Suppressor macrophage (primary cell): ENCODE measurements around the gene DISP2.

Source experiments
- DNase-seq, 4 experiments: peaks; one replicate each; pipeline ENCODE4 v3.0.0-alpha.2; 2020 to 2022

Gene DISP2

DNA sequence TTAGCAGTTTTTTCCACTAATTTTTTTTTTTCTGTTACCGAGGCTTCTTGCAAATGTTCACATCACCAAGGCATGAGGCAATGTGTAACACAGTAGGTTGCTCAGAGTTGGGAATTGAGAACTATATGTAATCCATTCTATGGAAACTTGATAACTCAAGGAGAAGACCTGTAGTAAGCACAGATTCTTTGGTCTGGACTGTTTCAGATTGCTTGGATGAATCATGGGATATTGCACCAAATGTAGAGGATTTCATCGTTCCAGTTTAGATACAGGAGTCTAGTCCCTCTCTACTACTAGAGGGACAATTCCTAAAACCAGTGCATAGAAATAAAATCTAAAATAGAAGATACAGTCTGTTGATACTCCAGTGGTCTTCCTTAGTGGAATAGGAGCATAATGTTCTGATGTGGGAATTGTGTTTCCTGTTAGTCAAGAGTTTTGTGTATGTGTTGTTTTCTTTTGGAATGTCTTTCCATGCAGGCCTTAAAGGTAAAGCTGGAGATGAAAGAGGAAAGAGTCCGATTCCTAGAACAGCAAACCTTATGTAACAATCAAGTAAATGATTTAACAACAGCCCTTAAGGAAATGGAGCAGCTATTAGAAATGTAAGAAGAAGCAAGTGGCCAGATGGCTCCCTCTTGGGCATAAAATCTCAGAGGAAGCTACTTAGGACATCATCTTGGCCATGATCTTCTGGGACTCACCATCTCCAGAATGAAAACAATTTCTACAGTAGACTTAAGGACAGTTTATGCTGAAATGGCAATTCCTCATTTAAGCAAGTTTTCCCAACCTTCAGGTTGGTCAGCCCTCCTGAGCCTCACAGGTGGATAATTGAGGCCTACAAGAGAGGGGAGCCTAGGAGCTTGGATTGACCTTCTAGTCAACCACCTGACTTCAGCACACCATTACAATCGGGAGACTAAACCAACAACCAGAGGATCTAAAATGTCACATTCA, 35.2 kb downstream of the DISP2 start:
- DNase-seq = no peak

DNA sequence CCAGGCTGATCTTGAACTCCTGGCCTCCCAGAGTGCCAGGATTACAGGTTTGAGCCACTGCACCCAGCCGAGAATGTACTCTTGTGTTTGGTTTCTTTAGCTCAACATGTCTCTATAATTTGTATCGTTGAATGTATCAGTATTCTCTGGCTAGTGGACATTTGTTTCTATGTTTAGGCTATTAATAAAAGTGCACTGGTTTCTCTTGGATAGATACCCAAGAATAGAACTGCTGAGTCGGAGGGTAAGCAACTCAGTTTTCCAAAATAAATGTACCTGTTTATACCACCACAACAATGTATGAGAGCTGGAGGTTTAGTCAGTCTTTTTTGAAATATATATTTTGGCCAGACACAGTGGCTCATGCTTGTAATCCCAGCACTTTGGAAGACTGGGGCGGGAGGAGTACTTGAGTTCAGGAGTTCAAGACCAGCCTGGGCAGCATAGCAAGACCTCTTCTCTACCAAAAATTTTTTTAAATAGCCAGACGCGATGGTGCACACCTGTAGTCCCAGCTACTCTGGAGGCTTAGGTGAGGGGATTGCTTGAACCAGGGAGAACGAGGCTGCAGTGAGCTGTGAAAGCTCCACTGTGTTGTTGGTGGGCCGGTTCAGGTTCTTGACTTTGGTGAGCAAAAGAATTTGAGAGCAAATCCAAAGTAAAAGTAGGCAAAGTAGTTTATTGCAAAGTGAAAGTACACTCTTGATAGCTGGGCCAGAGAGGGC, 39.8 kb downstream of the DISP2 start:
- DNase-seq = no peak

DNA sequence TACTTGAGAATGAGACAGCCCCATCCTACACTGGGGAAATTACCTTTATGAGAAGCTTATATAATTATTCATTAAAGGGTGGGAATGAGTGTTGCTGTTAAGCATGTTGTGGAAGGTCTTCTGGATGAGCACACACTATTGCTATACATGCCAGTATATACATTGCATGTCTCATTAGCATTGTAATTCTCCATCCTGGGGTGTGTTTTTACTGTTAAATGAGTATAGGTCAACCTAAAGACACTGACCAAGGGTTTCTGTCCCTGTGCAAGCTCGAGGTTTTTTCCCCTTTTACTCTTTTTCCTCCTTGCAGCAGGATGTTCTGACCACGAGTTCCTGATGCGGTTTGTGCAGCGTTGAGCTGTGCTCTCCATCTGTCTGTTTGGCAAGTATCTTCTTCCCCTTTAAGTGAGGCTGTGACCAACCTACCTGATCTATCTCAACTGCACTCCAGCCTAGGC, 40.4 kb downstream of the DISP2 start:
- peak; percentile 78 to 90 (median 87) for DNase-seq

DNA sequence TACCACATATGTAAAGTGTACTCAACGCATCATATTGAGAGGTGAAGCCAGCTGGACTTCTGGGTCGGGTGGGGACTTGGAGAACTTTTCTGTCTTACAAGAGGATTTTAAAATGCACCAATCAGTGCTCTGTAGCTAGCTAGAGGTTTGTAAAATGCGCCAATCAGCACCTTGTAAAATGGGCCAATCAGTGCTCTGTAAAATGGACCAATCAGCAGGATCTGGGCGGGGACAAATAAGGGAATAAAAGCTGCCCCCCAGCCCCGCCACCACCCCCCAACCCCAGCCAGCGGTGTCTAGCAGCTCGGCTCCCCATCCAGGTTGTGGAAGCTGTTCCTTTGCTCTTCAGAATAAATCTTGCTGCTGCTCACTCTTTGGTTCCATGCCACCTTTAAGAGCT, 41.4 kb downstream of the DISP2 start:
- no peak for DNase-seq

DNA sequence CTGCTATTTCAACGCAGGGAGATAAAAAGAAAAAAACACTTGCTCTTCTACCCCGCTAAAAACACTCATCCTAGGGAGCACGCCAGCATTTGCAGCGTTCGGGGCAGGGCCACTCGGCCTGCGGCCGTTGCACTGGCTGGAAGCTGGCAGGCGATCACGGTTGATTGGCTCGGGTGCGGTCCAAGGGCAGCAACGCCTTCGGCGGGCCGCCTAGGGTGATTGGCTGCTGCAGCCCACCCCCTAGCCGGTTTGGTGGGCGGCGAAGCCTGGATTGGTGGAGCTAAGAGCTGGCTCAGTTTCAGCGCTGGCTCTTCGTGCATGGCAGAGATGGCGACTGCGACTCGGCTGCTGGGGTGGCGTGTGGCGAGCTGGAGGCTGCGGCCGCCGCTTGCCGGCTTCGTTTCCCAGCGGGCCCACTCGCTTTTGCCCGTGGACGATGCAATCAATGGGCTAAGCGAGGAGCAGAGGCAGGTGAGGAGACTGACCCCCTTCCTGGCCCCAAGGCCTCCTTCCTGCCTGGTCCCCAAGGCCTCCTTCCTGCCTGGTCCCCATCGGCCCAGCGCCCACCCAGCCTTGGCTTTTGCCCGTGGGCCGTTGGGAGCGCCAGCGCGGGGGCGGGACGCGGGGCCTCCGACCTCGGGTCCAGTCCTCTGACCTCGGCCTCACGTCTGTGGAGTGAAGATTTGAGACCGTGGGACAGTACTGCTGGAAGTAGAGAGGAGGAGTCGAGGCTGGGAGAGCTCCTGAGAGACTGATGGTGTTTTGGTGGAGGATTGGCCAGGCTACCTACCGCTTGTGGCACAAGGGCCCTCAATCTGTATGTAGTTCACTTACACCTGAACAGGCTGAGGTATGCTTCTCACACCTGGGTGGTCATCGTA, 47.7 kb downstream of the DISP2 start, which contains the start of gene IVD:
Gene IVD, plus strand, starts transcription at position 295 of the 881 bp plus-strand sequence. Its CDS starts 33 bp downstream, at position 328.
- peak; percentile 96 to 98 (median 97) for DNase-seq

DNA sequence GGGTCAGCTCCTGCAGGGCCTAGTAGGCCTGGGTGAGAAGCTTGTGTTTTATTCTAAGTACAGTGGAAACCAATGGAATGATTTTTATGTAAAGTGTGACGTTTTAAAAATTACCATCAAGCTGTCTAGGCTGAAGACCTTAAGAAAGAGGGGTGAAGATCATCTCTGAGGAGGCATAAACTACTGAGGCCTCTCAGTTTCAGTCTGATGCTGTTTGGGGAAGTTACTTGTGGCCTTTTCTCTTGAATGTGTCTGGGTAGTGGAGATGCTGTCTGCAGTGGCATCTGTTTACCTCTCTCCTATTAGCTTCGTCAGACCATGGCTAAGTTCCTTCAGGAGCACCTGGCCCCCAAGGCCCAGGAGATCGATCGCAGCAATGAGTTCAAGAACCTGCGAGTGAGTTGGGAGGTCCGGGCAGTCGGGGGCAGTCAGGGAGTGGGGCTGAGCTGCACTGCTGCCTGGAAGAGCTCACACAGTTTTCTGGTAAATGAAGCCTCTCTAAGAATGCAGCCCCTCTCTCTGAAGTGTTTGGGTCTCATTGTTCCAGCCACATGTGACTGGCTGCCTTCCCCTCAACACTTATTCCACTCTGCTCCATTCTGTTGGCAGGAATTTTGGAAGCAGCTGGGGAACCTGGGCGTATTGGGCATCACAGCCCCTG, 49.4 kb downstream of the DISP2 start:
- DNase-seq = peak in 2 of 4 experiments; percentile 26 to 43

DNA sequence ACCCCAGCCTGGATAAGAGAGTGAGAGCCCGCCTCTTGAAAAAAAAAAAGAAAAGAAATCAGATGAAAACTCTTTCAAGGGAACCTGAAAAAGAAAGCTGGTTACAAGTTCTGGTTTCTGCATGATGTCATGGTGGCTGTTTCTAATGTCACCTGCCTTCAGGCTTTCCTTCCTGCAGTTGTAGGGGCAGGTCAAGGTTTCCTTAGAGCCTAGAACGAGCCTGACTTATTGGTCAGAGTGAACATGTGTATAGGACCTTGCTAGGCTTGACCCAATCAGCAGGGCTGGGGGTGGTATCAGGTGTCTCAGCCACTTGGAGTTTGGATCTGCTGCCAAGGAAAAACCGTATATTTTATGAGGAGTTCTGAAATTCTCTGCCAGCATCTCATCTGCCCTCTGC, 51.3 kb downstream of the DISP2 start:
- DNase-seq = no peak

DNA sequence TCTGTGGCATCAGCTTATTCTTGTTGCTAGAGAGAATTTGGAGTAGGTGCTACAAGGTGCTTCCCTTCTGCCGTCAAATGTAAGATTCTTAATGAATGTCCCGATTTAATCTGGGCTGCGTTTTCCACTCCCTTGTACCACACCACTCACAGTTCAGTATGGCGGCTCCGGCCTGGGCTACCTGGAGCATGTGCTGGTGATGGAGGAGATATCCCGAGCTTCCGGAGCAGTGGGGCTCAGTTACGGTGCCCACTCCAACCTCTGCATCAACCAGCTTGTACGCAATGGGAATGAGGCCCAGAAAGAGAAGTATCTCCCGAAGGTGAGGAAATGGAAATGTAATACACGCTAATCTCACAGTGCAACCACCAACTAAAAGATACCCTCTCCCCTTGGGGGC, 52.5 kb downstream of the DISP2 start:
- no peak for DNase-seq

DNA sequence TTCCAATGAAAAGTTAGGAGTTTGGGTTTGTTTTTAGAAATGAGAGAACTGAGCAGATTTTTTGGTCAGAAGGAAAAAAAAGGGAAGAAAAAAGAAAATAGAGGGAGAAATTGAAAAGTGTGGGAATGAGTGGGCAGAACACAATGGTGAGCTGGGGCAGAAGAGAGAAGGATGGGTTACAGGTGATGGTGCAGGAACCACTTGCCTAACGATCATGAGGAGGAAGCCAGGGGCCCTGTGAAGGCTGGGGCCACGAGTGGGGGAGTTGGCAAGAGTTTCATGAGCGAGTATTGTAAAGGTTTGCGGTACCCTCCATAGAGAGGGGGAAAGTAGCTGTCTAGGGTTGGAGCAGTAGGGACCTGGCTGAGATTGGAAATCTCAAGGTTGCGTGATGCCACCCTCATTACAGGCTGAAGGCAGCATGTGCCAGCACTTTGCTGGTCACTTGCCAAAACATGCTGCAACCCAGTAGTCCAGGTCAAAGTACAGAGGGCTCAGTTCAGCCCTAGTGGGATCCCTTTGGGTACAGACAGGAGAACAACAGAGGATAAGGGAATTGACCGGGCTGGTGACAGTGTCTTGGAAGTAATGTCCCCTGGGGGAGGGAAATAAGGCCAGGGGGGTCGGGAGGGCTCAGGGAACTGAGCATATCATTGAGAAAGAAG, 54.2 kb downstream of the DISP2 start:
- DNase-seq = no peak

DNA sequence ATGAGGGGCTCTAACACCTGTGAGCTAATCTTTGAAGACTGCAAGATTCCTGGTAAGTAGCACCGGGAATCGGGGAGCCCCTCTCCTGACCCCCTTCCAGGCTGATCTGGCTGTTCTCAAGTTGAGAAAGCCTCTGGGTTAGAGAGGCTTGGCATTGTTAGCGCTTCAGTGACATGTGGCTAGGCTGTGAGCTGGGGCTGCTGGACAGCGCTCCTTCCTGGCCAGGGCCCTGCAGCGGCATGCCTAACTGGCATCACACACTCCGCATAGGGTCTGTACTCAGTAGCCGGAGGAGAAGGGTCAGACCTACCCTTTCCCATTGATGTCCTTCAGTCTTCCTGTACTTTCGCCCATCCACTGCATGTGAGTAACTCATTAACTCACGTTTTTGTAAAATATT, 55.0 kb downstream of the DISP2 start:
- no peak for DNase-seq

DNA sequence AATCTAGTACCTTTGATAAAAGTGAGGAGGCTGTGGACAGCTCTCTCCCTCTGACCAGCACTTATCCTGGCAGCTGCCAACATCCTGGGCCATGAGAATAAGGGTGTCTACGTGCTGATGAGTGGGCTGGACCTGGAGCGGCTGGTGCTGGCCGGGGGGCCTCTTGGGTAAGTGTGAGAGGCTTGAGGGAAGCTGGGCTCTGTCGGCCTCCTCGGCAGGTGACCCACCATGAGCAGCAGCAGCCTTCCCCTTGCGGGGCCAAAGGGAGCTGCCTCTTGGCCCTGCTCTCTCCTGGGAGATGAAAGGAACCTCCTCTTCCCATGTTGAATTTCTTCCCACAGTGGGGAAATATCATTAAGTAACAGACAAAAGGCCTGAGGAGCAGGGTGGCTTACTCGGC, 56.8 kb downstream of the DISP2 start:
- DNase-seq = no peak

DNA sequence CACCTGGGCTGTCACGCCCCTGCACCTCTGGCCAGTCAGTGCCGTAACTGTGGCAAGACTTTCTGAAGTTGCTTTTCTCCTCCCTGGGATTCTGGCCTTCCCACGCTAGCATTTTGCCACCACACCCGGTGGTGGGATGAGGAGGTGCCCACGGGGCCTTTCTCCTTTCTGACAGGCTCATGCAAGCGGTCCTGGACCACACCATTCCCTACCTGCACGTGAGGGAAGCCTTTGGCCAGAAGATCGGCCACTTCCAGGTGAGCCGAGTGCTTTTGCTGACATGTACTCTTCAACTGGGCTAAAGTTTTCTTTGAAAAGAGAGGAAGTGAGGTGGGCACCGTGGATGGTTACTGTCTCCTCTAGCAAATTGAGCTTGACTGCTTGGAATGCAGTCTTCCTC, 57.2 kb downstream of the DISP2 start:
- no peak for DNase-seq

DNA sequence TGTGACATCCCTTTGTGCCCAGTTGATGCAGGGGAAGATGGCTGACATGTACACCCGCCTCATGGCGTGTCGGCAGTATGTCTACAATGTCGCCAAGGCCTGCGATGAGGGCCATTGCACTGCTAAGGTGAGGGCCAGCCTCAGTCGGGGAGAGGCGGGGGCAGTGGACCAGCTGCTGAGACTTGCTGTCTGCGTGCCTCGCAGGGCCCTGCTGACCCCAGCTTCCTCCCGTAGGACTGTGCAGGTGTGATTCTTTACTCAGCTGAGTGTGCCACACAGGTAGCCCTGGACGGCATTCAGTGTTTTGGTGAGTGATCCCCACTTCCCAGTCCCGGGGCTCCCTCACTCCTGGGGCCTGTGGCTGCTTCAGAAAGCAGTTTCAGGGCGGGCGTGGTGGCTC, 58.0 kb downstream of the DISP2 start:
- no peak for DNase-seq

DNA sequence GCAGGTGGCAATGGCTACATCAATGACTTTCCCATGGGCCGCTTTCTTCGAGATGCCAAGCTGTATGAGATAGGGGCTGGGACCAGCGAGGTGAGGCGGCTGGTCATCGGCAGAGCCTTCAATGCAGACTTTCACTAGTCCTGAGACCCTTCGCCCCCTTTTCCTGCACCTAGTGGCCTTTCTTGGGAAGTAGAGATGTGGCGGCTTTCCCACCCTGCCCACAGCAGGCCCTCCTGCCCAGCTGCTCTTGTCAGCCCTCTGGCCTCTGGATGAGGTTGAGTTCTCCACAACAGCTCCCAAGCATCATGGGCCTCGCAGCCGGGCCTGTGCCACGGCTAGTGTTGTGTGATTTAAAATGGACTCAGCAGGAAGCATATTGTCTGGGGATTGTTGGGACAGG, 60.1 kb downstream of the DISP2 start:
- no peak for DNase-seq

DNA sequence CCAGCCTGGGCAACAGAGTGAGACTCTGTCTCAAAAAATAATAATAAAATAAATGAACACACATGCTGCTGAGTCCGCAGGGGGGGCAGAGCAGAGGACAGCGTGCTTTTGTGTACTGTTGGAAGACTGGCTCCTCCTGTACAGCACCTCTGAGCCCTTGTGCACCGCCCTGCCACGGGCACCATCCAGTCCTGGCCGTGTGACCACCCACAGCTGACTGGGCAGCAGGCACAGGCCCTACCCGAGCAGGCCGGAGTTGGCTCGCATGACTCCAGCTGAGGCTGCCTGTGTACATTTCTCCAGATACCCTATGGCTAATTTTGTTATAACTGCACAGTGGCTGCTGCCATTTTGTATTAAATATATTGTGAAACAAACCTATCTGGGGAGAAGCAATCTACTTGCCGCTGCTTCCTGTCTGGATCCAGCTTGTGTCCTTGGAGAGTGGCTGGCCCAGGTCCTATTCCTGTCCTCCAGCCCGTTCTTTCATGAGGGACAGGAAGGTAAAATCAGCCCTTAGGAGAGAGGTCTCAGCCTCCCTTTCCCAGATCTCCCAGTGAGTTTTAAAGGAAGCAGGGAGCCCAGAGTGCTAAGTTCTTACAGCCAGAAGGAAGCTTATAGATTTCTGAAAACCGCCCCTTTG, 62.2 kb downstream of the DISP2 start:
- DNase-seq = no peak

DNA sequence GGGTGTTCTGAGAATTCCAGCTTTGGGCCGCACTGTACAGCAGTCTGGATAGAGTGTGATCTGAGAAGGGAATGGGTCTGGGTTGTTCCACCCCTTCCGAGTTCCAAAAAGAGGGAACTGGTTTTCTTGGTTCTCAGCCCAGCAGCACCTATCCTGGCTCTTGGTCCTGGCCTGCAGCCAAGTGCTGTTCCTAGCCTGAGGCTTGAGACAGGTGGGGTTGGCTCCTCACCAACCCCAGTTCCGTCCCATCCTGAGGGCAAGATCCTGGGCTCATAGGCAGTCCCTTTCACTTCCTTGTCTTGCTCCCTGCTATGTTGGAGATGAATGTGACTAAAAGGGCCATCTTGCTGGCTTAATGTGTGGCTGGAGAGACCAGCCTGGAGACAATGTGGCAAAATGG, 62.8 kb downstream of the DISP2 start:
- DNase-seq = peak in 1 of 4 experiments; percentile 33

DNA sequence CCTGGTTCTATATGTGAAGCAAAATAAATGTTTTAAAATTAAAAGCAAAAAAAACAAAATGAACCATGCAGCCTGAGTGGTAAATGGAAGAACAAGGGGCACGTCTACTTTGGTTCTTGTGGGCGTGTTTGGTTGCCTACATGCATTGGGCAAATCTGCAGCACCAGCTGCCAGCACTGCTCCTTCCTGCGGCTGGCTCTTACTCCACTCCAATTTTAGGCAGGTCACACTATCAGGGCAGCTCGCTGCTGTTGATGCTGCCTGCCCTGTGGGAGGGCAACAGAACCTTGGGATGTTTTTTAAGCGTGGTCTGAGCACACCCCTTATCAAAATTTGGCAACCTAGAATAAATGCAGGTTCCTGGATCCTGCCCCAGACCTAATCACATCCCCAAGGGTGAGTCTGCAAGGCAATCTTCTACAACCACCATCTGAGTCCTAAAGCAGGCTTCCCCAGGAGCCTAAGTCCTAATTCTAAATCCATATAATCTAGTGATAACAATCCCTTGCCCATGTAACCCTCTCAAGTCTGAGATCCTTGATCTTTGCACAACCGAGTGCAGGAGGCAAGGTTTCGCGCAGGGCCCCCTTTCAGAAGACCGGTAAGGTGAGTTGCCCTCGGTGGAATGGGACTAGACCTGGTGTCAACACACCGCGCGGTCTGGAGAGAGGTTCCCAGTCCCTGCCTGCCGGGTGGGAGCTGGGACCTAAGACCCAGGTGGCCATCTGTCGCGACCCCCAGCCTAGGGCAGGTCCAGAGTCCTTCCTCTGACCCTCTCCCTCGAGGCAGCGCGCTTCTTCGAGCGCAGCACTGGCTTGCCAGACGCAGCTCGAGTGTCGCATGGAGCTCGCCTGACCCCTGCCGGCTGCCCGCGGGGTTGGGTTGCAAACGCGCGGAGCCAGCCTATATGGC, 63.5 kb downstream of the DISP2 start:
- DNase-seq = peak; percentile 79 to 92 (median 90)

DNA sequence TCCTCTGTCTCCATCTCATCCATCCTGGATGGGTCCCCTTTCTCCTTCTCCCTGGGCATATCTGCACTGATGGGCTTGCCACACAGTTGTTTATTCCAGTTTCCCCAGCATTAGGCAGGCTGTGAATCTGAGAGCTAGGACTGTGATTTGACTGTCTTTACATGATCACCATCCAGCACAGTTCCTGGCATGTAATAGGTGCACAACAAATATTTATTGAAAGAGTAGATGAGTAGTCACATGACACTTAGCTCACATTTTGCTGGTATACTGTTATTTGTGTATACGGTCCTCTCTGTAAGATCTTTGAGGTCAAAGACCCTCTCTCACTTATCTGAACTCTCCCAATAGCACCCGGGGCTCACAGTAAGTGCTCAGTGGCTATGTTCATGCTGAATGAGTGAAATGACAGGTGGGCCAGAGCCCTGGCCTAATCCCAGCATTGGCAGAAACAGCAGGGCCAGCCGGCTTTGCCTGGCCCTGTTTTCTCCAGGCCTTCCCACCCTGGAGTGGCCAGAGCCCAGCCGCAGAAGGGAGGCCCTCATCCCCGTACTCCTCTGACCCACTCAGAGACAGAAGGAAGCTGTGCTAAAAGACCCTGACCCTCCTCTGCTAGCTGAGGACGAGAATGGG, 66.6 kb downstream of the DISP2 start:
- no peak for DNase-seq

DNA sequence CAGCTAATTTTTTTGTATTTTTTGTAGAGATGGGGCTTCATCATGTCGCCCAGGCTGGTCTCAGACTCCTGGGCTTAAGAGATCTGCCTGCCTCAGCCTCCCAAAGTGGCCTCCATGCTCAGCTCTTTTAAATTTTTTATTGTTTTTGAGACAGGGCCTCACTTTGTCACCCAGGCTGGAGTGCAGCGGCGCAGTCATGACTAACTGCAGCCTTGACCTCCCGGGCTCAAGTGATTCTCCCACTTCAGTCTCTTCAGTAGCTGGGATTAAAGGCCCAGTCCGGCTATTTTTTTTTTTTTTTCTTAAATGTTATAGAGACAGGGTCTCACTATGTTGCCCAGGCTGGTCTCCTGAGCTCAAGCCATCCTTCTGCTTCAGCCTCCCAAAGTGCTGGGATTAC, 67.7 kb downstream of the DISP2 start:
- DNase-seq = no peak
